ENCODE results near the gene MX2.

MX2 gene

DNA sequence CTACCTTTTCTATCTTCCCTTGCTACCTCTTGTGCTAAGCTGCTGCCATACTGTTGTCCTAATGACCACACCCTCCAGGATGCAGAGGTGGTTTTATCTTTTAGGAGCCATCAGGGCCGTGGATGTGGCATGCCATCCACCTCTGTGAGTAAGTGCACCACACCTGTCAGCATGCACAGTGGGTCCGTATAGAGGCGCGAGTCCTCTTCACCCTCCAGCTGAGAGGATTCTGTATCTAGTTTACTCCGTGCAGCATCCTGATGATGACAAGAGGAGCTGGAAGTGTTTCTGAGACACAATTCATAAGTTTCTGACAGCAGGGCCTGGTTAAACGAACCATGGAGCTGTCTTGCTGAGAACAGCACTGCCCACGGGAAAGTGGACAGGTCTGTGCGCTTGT lies 34.1 kb upstream of the MX2 start:
- H3K27me3 ChIP-seq (ENCODE audit: insufficient read depth, poor library complexity, severe bottlenecking): peaks cover 3% of the 10 kb centered on the region
- ATAC-seq (ENCODE audit: low read depth) (no peak), DNase-seq (ENCODE audit: low spot score) (no peak)
- no peak overlapping the region for H3K27ac ChIP-seq (ENCODE audit: poor library complexity, severe bottlenecking)
- H3K4me1 ChIP-seq (ENCODE audit: insufficient read depth, poor library complexity, severe bottlenecking): no peaks in the 10 kb centered on the region
- H3K9me3 ChIP-seq (ENCODE audit: severe bottlenecking): no peaks in the 10 kb centered on the region
- no peaks in the 10 kb centered on the region for H3K36me3 ChIP-seq (ENCODE audit: low read depth)
- no peak for TF ChIP-seq CTCF (IDR thresholded peaks at IDR 0.05; ENCODE audit: poor library complexity, severe bottlenecking)
- H3K4me3 ChIP-seq (ENCODE audit: severe bottlenecking): no peak overlapping the region

DNA sequence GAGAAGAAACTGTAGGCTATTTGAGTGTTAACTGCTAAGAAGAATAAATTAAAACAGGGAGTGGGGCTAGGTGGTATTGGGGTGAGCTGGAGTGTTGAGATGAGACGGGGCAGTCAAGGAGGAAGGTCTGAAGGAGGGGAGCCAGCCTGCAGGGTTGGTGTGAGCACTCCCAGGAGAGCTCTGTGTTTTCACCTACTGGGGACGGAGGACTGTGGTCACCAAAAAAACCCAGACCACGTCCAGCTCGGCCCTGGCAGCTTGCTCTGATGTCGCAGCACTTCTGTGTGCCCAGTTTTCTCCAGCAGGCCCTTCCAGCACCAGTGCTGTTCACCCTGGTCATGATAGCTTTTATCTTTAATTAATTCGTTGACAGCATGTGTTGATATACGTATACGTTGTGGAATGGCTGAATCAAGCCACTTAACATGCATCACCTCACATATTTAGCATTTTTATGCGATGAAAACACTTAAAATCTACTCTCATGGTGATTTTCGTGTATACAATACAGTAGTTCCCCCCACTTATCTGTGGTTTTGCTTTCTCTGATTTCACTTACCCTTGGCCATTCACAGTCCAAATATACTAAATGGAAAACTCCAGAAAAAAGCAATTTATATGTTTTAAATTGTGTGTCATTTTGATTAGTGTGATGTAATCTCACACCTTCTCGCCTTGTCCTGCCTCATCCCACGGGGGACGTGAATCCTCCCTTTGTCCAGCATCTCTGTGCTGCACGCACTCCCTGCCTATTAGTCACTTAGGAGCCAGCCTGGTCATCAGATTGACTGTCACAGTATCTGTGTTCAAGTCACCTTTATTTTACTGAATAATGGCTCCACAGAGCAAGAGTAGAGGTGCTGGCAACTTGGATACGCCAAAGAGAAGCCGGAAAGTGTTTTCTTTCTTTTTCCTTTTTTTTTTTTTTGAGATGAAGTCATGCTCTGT lies 32.9 kb upstream of the MX2 start:
- DNase-seq (ENCODE audit: low spot score) (no peak), ATAC-seq (ENCODE audit: low read depth) (no peak)
- Histone ChIP-seq H3K27ac (ENCODE audit: poor library complexity, severe bottlenecking) (no peak overlapping the region), H3K27me3 (ENCODE audit: insufficient read depth, poor library complexity, severe bottlenecking) (peaks cover 3% of the 10 kb centered on the region), H3K4me3 (ENCODE audit: severe bottlenecking) (no peak overlapping the region), H3K36me3 (ENCODE audit: low read depth) (no peaks in the 10 kb centered on the region), H3K9me3 (ENCODE audit: severe bottlenecking) (no peaks in the 10 kb centered on the region), H3K4me1 (ENCODE audit: insufficient read depth, poor library complexity, severe bottlenecking) (no peaks in the 10 kb centered on the region)
- no peak for TF ChIP-seq CTCF (IDR thresholded peaks at IDR 0.05; ENCODE audit: poor library complexity, severe bottlenecking)

DNA sequence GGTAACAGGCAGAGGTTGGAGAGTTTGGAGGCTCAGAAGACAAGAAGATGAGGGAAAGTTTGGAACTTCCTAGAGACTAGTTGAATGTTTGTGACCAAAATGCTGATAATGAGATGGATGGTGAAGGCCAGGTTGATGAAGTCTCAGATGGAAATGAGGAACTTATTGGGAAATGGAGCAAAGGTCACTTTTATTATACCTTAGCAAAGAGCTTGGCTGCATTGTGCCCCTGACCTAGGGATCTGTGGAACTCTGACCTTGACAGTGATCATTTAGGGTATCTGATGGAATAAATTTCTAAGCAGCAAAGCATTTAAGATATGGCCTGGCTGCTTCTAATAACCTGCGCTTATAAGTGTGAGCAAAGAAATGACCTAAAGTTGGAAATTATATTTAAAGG lies 28.1 kb upstream of the MX2 start:
- ATAC-seq (ENCODE audit: low read depth): no peak
- Histone ChIP-seq H3K4me1 (ENCODE audit: insufficient read depth, poor library complexity, severe bottlenecking) (no peaks in the 10 kb centered on the region), H3K36me3 (ENCODE audit: low read depth) (no peaks in the 10 kb centered on the region), H3K27ac (ENCODE audit: poor library complexity, severe bottlenecking) (no peak overlapping the region), H3K9me3 (ENCODE audit: severe bottlenecking) (no peaks in the 10 kb centered on the region), H3K4me3 (ENCODE audit: severe bottlenecking) (no peak overlapping the region), H3K27me3 (ENCODE audit: insufficient read depth, poor library complexity, severe bottlenecking) (peaks cover 3% of the 10 kb centered on the region)
- DNase-seq (ENCODE audit: low spot score): no peak
- no peak for TF ChIP-seq CTCF (IDR thresholded peaks at IDR 0.05; ENCODE audit: poor library complexity, severe bottlenecking)

DNA sequence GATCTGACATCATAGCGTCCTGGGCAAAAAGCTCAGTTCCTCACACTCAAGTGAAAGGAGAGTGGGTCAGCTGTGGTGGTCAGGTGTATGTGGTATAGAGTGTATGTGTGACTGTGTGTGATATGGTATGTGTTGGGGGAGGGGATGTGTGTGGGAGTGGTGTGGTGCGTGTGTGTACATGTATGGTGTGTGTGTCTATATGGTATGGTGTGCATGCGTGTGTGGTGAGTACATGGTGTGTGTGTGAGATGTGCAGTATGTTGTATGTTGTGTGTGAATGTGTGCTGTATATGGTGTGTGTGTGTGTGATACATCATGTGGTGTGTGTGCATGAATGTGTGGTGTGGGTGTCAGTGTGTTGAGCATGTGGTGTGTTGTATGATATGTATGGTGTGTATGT lies 24.3 kb upstream of the MX2 start:
- TF ChIP-seq CTCF (IDR thresholded peaks at IDR 0.05; ENCODE audit: poor library complexity, severe bottlenecking): no peak
- Histone ChIP-seq H3K27ac (ENCODE audit: poor library complexity, severe bottlenecking) (no peak overlapping the region), H3K36me3 (ENCODE audit: low read depth) (no peaks in the 10 kb centered on the region), H3K4me3 (ENCODE audit: severe bottlenecking) (no peak overlapping the region), H3K9me3 (ENCODE audit: severe bottlenecking) (peaks cover 4% of the 10 kb centered on the region), H3K27me3 (ENCODE audit: insufficient read depth, poor library complexity, severe bottlenecking) (peaks cover 2% of the 10 kb centered on the region), H3K4me1 (ENCODE audit: insufficient read depth, poor library complexity, severe bottlenecking) (no peaks in the 10 kb centered on the region)
- ATAC-seq (ENCODE audit: low read depth) (no peak), DNase-seq (ENCODE audit: low spot score) (no peak)

- ATAC-seq (ENCODE audit: low read depth): no peak
- Histone ChIP-seq H3K4me1 (ENCODE audit: insufficient read depth, poor library complexity, severe bottlenecking) (no peaks in the 10 kb centered on the region), H3K4me3 (ENCODE audit: severe bottlenecking) (no peak overlapping the region), H3K36me3 (ENCODE audit: low read depth) (no peaks in the 10 kb centered on the region), H3K27me3 (ENCODE audit: insufficient read depth, poor library complexity, severe bottlenecking) (peaks cover 2% of the 10 kb centered on the region), H3K27ac (ENCODE audit: poor library complexity, severe bottlenecking) (no peak overlapping the region), H3K9me3 (ENCODE audit: severe bottlenecking) (peaks cover 4% of the 10 kb centered on the region)
- no peak for DNase-seq (ENCODE audit: low spot score)
- no peak for TF ChIP-seq CTCF (IDR thresholded peaks at IDR 0.05; ENCODE audit: poor library complexity, severe bottlenecking)
Observed at GRCh38 chr21:41338455-41338854, 23.4 kb upstream of the MX2 start.
